Adrenal gland (tissue), 12 donors: ENCODE results near the gene HOXC13. TPM values are rescaled to one million over a fixed set of nuclear protein-coding genes. Genes with fewer than 3 reads are reported as not detected.

Experiments
- DNase-seq, 7 donors: peaks; one replicate each; pipeline ENCODE4 v3.0.0-alpha.2; 2019 to 2020
- H3K27ac ChIP-seq, 5 donors: fragments of 200-600 bp; sonication (generic) in 4 of 5; 1 replicate in 3 of 5; 2 replicates in 2 of 5; pipeline versions ENCODE4 v1.5.1 to v1.8.0; 2016 to 2020; ENCODE audit warnings: mild to moderate bottlenecking in 1 of 5
- H3K27me3 ChIP-seq: fragments of 200-600 bp; 2 replicates; pipeline ENCODE4 v1.8.0; 2021
- H3K36me3 ChIP-seq, 2 donors: fragments of 200-600 bp; replicated peaks in 1 of 2; 1 replicate in 1 of 2; 2 replicates in 1 of 2; pipeline versions ENCODE4 v1.5.1 to v1.8.0; 2018 to 2022
- H3K4me1 ChIP-seq, 2 donors: fragments of 200-600 bp; replicated peaks in 1 of 2; 1 replicate in 1 of 2; 2 replicates in 1 of 2; pipeline versions ENCODE4 v1.5.1 to v1.8.0; 2018 to 2021
- H3K4me3 ChIP-seq, 4 donors: fragments of 200-600 bp; sonication (generic) in 3 of 4; one replicate each; pipeline ENCODE4 v1.5.1; 2016 to 2018
- H3K9me3 ChIP-seq, 3 donors: fragments of 200-600 bp; sonication (generic) in 1 of 3; replicated peaks in 1 of 3; 1 replicate in 2 of 3; 2 replicates in 1 of 3; pipeline versions ENCODE4 v1.5.1 to v1.8.0; 2016 to 2021
- CTCF ChIP-seq, 6 experiments: fragments of 450-650 bp in 4 of 6; fragments of 200-600 bp in 2 of 6; sonication (generic) in 1 of 6; IDR thresholded peaks; 1 replicate in 5 of 6; 2 replicates in 1 of 6; pipeline versions ENCODE4 v1.5.1 to v1.8.0; 2016 to 2021; ENCODE audit warnings: antibody characterized with exemption in 6 of 6, mild to moderate bottlenecking in 2 of 6, moderate library complexity in 1 of 6
- POLR2A ChIP-seq, 2 donors: fragments of 450-650 bp; IDR thresholded peaks; one replicate each; pipeline ENCODE4 v1.6.1; 2017; ENCODE audit warnings: antibody characterized with exemption in 2 of 2, mild to moderate bottlenecking in 2 of 2, moderate library complexity in 1 of 2
- WGBS, 4 donors: extraction: QIAGEN DNeasy Blood & Tissue Kit in 2 of 4; methylation state at CpG; one replicate each; pipeline versions ENCODE4 v1.1.5 to v1.1.7; 2013 to 2017; 5-methylcytosine and 5-hydroxymethylcytosine counted together
- intact Hi-C, 2 donors: fragments of 100-400 bp; cut with DNase I; formaldehyde crosslinking; loops; one replicate each; pipeline versions ENCODE4 v1.14.1 to v1.15.0; 2022 to 2023
- polyA plus RNA-seq, 3 donors: library from polyadenylated mRNA; stranded (reverse); fragments of 200-250 nt in 2 of 3; fragments of 350-450 nt in 1 of 3; fragmentation: Illumina TruSeq in 1 of 3; extraction: RNeasy Lipid Tissue Mini Kit (QIAGEN cat#74804) in 1 of 3; gene quantifications; one replicate each; pipeline ENCODE4 v1.2.3, GENCODE V29; 2013 to 2014
- total RNA-seq, 9 donors: library from RNA; depleted of rRNA in 4 of 9; stranded (reverse); fragments of >200 nt in 4 of 9; fragments of 120-200 nt in 1 of 9; fragmentation: NEBNext Ultra II Directional in 1 of 9; extraction: Animal tissue kit (Norgen Biotek cat#: 25700) in 1 of 9; gene quantifications; one replicate each; pipeline versions ENCODE4 v1.1.0 to v1.2.4, GENCODE V29; 2013 to 2023
- donor health status: healthy with polysubstance abuse.
- donor health status: Bipolar disorder and iron deficiency.
- donor health status: DM: yes; HTN: yes; CAD: no.
- donor health status: DM: no; HTN: no; CAD: no.
- donor health status: DM: no; HTN: no; CAD: no.
- donor health status: DM: yes; HTN: yes; CAD: no.

Gene HOXC13
- total and polyA plus RNA-seq, 12 donors = 0.11 TPM; not detected in 11

- 26 to 29% (median 27%) methylated on average over 10 to 12 of the region's 12 CpGs for WGBS, 4 donors
- Histone ChIP-seq H3K4me1 (peaks cover 9 to 11% of the 10 kb centered on the region in 2 donors), H3K9me3 (no peaks in the 10 kb centered on the region), H3K36me3 (no peaks in the 10 kb centered on the region), H3K27me3 (peaks cover 94% of the 10 kb centered on the region), H3K27ac (no peak overlapping the region), H3K4me3 (no peak overlapping the region)
- TF ChIP-seq CTCF (IDR thresholded peaks at IDR 0.05) = no peak
- no peak for TF ChIP-seq POLR2A (IDR thresholded peaks at IDR 0.05)
- intact Hi-C loops = loop anchor here in 1 of 2 donors (10.0 kb wide), 1 partner anchor 265 kb away; no protein-coding TSS in a partner anchor
- no peak for DNase-seq
These were observed 31.1 kb downstream of the HOXC13 start for GRCh38 chr12:53969588-53970259.

GRCh38 chr12:53970451-53970850 is 31.8 kb downstream of the HOXC13 start:
- H3K27ac ChIP-seq = no peak overlapping the region
- peaks cover 93% of the 10 kb centered on the region for H3K27me3 ChIP-seq
- intact Hi-C loops = no loop called here
- no peak for DNase-seq
- H3K4me1 ChIP-seq = peaks cover 9 to 18% of the 10 kb centered on the region in 2 donors
- 34 to 41% (median 38%) methylated on average over 4 of the region's 4 CpGs for WGBS, 4 donors
- no peak overlapping the region for H3K4me3 ChIP-seq
- H3K36me3 ChIP-seq = no peaks in the 10 kb centered on the region
- no peak for TF ChIP-seq POLR2A (IDR thresholded peaks at IDR 0.05)
- TF ChIP-seq CTCF (IDR thresholded peaks at IDR 0.05) = no peak
- no peaks in the 10 kb centered on the region for H3K9me3 ChIP-seq

GRCh38 chr12:53971129-53971528 is 32.5 kb downstream of the HOXC13 start:
- no peak for TF ChIP-seq CTCF (IDR thresholded peaks at IDR 0.05)
- no peak for TF ChIP-seq POLR2A (IDR thresholded peaks at IDR 0.05)
- H3K27ac ChIP-seq = no peak overlapping the region
- no peaks in the 10 kb centered on the region for H3K36me3 ChIP-seq
- H3K9me3 ChIP-seq = no peaks in the 10 kb centered on the region
- 57 to 71% (median 70%) methylated on average over 3 of the region's 3 CpGs for WGBS, 4 donors
- intact Hi-C loops = no loop called here
- peaks cover 93% of the 10 kb centered on the region for H3K27me3 ChIP-seq
- DNase-seq = no peak
- H3K4me1 ChIP-seq = peaks cover 9 to 19% of the 10 kb centered on the region in 2 donors
- H3K4me3 ChIP-seq = no peak overlapping the region

GRCh38 chr12:53971686-53972085 is 33.1 kb downstream of the HOXC13 start:
- 28 to 52% (median 42%) methylated on average over 2 of the region's 2 CpGs for WGBS, 4 donors
- intact Hi-C loops = no loop called here
- H3K9me3 ChIP-seq = no peaks in the 10 kb centered on the region
- no peak for DNase-seq
- H3K36me3 ChIP-seq = no peaks in the 10 kb centered on the region
- H3K4me1 ChIP-seq = peaks cover 9 to 19% of the 10 kb centered on the region in 2 donors
- no peak for TF ChIP-seq POLR2A (IDR thresholded peaks at IDR 0.05)
- no peak for TF ChIP-seq CTCF (IDR thresholded peaks at IDR 0.05)
- H3K27ac ChIP-seq = no peak overlapping the region
- H3K27me3 ChIP-seq = peaks cover 93% of the 10 kb centered on the region
- no peak overlapping the region for H3K4me3 ChIP-seq
